ENCODE measurements around the gene TACR1. TPM values are rescaled to one million over a fixed set of nuclear protein-coding genes. Genes with fewer than 3 reads are reported as not detected.
"Not testable (repeated sequence)": the region's sequence is repeated elsewhere in the genome, so short reads cannot be mapped to it uniquely, and the experiment has no call there.

TACR1 gene
- total RNA-seq, 1 donor from 2014 or later, result 1.4 TPM

GRCh38 chr2:75224636-75225094, 25.3 kb upstream of the TACR1 start:
- H3K4me3 ChIP-seq, result no peak overlapping the region
- no peaks in the 10 kb centered on the region for H3K36me3 ChIP-seq
- no peaks in the 10 kb centered on the region for H3K4me1 ChIP-seq
- H3K27ac ChIP-seq, result no peak overlapping the region
- no peak for DNase-seq
- no peak for ATAC-seq
- H3K27me3 ChIP-seq (ENCODE audit: low read depth), result no peaks in the 10 kb centered on the region
- intact Hi-C loops (cut with DNase I), result no loop called here
- TF ChIP-seq CTCF (IDR thresholded peaks at IDR 0.05), result no peak
- H3K9me3 ChIP-seq, result no peaks in the 10 kb centered on the region

- no peak for ATAC-seq
- intact Hi-C loops (cut with DNase I), result no loop called here
- H3K27me3 ChIP-seq (ENCODE audit: low read depth), result no peaks in the 10 kb centered on the region
- no peak for DNase-seq
- no peaks in the 10 kb centered on the region for H3K9me3 ChIP-seq
- H3K27ac ChIP-seq, result no peak overlapping the region
- H3K4me1 ChIP-seq, result no peaks in the 10 kb centered on the region
- TF ChIP-seq CTCF (IDR thresholded peaks at IDR 0.05), result no peak
- H3K4me3 ChIP-seq, result no peak overlapping the region
- H3K36me3 ChIP-seq, result no peaks in the 10 kb centered on the region
Measured at GRCh38 chr2:75222527-75222926, 23.2 kb upstream of the TACR1 start.

GRCh38 chr2:75221862-75222261, 22.5 kb upstream of the TACR1 start:
- DNase-seq (no peak), ATAC-seq (no peak)
- H3K4me3 ChIP-seq, result no peak overlapping the region
- no peak overlapping the region for H3K27ac ChIP-seq
- no peaks in the 10 kb centered on the region for H3K27me3 ChIP-seq (ENCODE audit: low read depth)
- H3K9me3 ChIP-seq, result no peaks in the 10 kb centered on the region
- H3K4me1 ChIP-seq, result no peaks in the 10 kb centered on the region
- no peaks in the 10 kb centered on the region for H3K36me3 ChIP-seq
- intact Hi-C loops (cut with DNase I), result no loop called here
- no peak for TF ChIP-seq CTCF (IDR thresholded peaks at IDR 0.05)

GRCh38 chr2:75219213-75219612, 19.9 kb upstream of the TACR1 start:
- ATAC-seq; H3K9me3 ChIP-seq; H3K36me3 ChIP-seq; intact Hi-C loops (cut with DNase I); H3K27ac ChIP-seq; H3K4me1 ChIP-seq; H3K27me3 ChIP-seq (ENCODE audit: low read depth); H3K4me3 ChIP-seq; DNase-seq: not testable (repeated sequence)

- no peak overlapping the region for H3K27ac ChIP-seq
- DNase-seq, result no peak
- ATAC-seq, result no peak
- H3K4me3 ChIP-seq, result no peak overlapping the region
- no peaks in the 10 kb centered on the region for H3K9me3 ChIP-seq
- no peak for TF ChIP-seq CTCF (IDR thresholded peaks at IDR 0.05)
- no peaks in the 10 kb centered on the region for H3K4me1 ChIP-seq
- intact Hi-C loops (cut with DNase I), result no loop called here
- H3K36me3 ChIP-seq, result no peaks in the 10 kb centered on the region
- H3K27me3 ChIP-seq (ENCODE audit: low read depth), result no peaks in the 10 kb centered on the region
Measured at GRCh38 chr2:75211266-75211770, 12.0 kb upstream of the TACR1 start.

- no peaks in the 10 kb centered on the region for H3K36me3 ChIP-seq
- intact Hi-C loops (cut with DNase I), result no loop called here
- DNase-seq (no peak), ATAC-seq (peak in 1 of 2 donors; percentile 21)
- H3K4me3 ChIP-seq, result no peak overlapping the region
- no peaks in the 10 kb centered on the region for H3K27me3 ChIP-seq (ENCODE audit: low read depth)
- H3K4me1 ChIP-seq, result no peaks in the 10 kb centered on the region
- TF ChIP-seq CTCF (IDR thresholded peaks at IDR 0.05), result no peak
- no peaks in the 10 kb centered on the region for H3K9me3 ChIP-seq
- no peak overlapping the region for H3K27ac ChIP-seq
Measured at GRCh38 chr2:75210409-75210808, 11.1 kb upstream of the TACR1 start.

All from lower lobe of right lung (tissue), 2 donors.